Muscle of leg (tissue), 11 donors: ENCODE data around the gene DISC1. TPM values are rescaled to one million over a fixed set of nuclear protein-coding genes. Genes with fewer than 3 reads are reported as not detected.

Experiments
- DNase-seq: peaks from one replicate; pipeline ENCODE4 v3.0.0; 2013
- H3K27ac ChIP-seq: one replicate; pipeline ENCODE4 v1.5.1; 2013; ENCODE audit warnings: mild to moderate bottlenecking, low read length, control low read depth
- H3K27me3 ChIP-seq: one replicate; pipeline ENCODE4 v1.6.1; 2013; ENCODE audit warnings: low read length; ENCODE audit not compliant: control insufficient read depth, insufficient read depth
- H3K36me3 ChIP-seq: one replicate; pipeline ENCODE4 v1.6.1; 2013; ENCODE audit warnings: low read length; ENCODE audit not compliant: control insufficient read depth, insufficient read depth
- H3K4me1 ChIP-seq: one replicate; pipeline ENCODE4 v1.6.1; 2013; ENCODE audit warnings: low read length; ENCODE audit not compliant: control insufficient read depth, insufficient read depth
- H3K4me3 ChIP-seq: one replicate; pipeline ENCODE4 v1.5.1; 2013; ENCODE audit warnings: low read length, control low read depth
- H3K9me3 ChIP-seq: replicated peaks from 2 replicates; pipeline ENCODE4 v1.6.1; 2013; ENCODE audit warnings: low read depth, low read length; ENCODE audit not compliant: control insufficient read depth
- WGBS: methylation state at CpG from one replicate; pipeline ENCODE4 v1.1.5; 2013; ENCODE audit warnings: missing lambda C conversion rate; ENCODE audit not compliant: insufficient coverage; 5-methylcytosine and 5-hydroxymethylcytosine counted together
- polyA plus RNA-seq, 8 donors: library from polyadenylated mRNA; unstranded; fragments of 120-200 nt; gene quantifications; one replicate each; pipeline versions ENCODE4 v1.2.1 to v1.2.3, GENCODE V29; 2013; ENCODE audit warnings: inconsistent platforms in 1 of 8, low replicate concordance in 1 of 8; ENCODE audit not compliant: insufficient read length in 8 of 8, insufficient read depth in 1 of 8
- total RNA-seq: library from RNA; stranded (reverse); fragments of 120-200 nt; gene quantifications from one replicate; pipeline ENCODE4 v1.2.4, GENCODE V29; 2013

DISC1 gene
- total and polyA plus RNA-seq, 9 donors: 4.5 to 10.7 (median 7.3) TPM

DNA sequence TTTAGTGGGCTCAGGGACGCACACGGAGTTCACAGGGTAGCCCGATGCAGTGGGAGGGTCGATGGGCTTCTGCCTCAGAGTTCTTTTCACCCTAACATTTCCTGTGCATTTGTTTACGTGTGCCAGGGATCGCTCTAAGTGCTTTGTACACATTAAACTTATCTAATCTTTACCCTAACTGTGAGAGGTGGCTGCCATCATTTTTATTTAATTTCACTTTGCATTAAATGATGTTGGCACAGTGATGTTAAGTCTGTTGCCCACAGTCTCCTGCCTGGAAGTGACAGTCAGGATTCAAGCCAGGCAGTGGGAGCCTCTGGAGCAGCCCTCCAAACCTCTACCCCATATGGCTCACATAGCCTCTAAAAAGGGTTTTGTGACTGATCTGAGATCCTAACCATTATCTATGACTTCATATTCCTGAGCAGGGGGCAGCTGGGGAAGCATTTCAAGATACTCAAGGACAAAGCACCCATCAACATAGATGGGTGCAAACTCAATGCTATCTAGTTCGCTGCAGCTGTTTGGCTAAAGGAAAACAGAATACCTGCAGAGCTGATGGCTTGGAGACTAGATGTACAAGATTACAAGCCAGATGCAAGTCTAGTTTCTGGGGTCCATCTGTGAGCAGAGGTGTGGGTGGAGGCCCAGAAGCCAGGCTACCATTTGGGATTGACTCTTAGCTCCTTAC is 303.8 kb downstream of the DISC1 start:
- Histone ChIP-seq H3K4me1 (peaks cover 38% of the 10 kb centered on the region), H3K27ac (peak overlapping the region; percentile 64), H3K4me3 (no peak overlapping the region), H3K27me3 (no peaks in the 10 kb centered on the region), H3K36me3 (no peaks in the 10 kb centered on the region), H3K9me3 (peaks cover 4% of the 10 kb centered on the region)
- 73% methylated on average over 2 of the region's 7 CpGs for WGBS
- DNase-seq: no peak

DNA sequence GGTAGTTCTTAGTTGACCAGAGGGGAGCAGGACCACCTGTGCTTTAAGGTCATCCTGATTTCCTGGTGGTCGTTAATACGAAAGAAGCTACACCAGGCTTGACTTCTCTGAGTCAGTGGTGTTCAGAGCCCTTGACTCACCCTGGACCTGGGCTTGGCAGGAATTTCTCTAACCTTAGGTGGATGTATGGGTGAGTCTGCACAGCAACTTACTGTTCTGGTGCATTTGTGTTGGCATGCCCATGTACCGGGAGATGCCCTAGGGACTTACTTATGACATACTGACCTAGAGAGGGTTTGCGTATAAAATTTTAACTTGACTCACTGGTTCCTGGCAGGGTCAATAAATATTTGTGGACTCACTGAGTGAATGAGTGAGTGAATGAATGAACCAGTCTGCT is 304.6 kb downstream of the DISC1 start:
- WGBS: 90% methylated on average over 4 of the region's 4 CpGs
- peaks cover 4% of the 10 kb centered on the region for H3K9me3 ChIP-seq
- DNase-seq: no peak
- H3K27me3 ChIP-seq: no peaks in the 10 kb centered on the region
- H3K36me3 ChIP-seq: no peaks in the 10 kb centered on the region
- H3K4me1 ChIP-seq: peaks cover 43% of the 10 kb centered on the region
- H3K27ac ChIP-seq: no peak overlapping the region
- H3K4me3 ChIP-seq: no peak overlapping the region

DNA sequence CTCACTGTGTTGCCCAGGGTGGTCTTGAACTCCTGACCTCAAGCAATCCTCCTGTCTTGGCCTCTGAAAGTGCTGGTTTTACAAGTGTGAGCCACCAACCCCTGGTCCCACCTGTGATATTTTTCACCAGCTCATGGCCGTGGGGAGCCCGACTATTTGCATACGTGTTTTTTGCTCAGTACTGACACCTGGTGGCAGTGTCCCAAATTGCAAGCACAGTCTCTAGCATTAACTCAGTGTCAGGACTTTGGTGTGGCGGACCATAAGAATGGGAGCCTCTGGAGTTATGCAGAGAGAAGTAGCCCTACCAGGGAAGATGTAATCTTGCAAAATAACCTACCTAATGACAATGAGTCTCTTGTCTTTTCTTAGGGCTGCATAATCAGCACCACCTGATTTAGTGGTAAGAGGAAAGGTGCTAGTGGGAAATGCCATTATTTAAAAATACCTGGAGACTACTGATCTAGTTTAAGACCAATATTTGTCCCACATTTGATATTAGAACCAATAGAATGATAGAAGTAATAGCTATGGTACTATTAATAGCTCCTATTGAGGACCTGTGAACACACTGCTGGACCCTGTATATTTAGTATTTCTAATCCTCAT is 305.4 kb downstream of the DISC1 start:
- WGBS: 84% methylated on average over 3 of the region's 4 CpGs
- no peak overlapping the region for H3K4me3 ChIP-seq
- no peaks in the 10 kb centered on the region for H3K36me3 ChIP-seq
- no peak for DNase-seq
- H3K27ac ChIP-seq: no peak overlapping the region
- H3K27me3 ChIP-seq: no peaks in the 10 kb centered on the region
- peaks cover 4% of the 10 kb centered on the region for H3K9me3 ChIP-seq
- peaks cover 43% of the 10 kb centered on the region for H3K4me1 ChIP-seq

DNA sequence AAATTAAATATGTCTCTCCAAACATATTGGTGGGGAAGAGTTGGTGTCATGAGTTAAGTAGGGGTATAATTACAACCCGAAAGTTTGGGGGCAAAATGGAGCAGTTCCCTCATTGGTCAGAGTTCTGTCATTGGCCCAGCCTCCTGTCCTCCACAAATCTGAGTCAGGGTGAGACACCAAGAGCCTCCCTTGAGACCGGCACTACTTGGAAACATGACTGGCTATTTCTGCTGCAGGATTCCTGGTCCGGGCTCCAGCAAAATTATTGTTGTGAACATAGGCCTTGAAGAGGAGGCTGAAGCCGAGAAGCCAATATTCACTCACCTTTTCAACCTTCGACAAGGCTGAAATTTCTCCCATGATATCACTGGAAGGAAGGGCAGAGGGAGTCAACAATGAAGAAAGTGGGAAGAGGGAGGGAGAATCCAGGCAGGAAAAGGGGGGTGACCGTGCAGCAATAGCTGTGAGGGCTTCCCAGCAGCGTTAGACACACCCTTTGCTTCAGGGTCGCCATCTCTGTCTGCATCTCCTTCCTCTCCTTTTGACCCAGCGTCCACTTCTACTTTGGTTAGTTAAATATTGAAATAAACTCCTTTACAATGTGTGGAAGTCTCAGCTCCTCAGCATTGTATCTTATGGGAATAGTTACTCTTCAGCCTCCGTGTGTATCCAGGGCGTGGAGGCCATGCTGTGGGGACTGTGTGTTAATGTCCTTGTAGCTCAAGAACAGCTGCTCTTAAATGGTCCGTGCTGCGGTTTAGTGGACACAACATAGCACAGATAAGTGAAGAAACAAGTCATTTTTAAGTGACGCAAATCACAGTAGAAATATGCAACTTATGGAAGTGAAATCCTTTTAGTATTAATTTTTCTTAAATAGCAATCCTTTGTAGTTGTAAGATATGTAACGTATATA is 307.4 kb downstream of the DISC1 start:
- peaks cover 4% of the 10 kb centered on the region for H3K9me3 ChIP-seq
- H3K27ac ChIP-seq: peak overlapping the region; percentile 66
- H3K27me3 ChIP-seq: no peaks in the 10 kb centered on the region
- H3K36me3 ChIP-seq: no peaks in the 10 kb centered on the region
- 59% methylated on average over 5 of the region's 15 CpGs for WGBS
- peaks cover 49% of the 10 kb centered on the region for H3K4me1 ChIP-seq
- H3K4me3 ChIP-seq: no peak overlapping the region
- peak; percentile 54 for DNase-seq

DNA sequence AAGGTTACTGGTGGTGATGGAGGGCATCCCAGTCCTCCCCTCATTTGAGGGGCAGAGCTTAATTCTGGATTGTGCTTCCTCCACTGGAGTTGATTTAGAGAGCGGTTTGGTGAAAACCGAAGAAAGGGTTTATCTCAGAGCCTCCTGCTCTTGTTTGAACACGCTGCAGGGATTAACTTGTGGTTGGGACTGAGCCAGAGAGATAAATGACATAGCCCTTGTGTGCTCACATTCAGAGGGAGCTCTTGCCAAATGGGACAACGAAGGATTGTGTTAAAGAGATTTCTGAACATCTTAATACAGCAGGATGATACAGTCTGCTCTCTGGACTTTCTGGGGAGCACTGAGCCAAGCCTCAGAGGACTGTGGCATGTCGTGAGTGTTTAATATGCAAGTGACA is 308.2 kb downstream of the DISC1 start:
- no peak overlapping the region for H3K4me3 ChIP-seq
- H3K4me1 ChIP-seq: peaks cover 46% of the 10 kb centered on the region
- DNase-seq: peak; percentile 86
- no peaks in the 10 kb centered on the region for H3K36me3 ChIP-seq
- WGBS: 27% methylated on average over 2 of the region's 5 CpGs
- H3K27me3 ChIP-seq: no peaks in the 10 kb centered on the region
- peak overlapping the region; percentile 66 for H3K27ac ChIP-seq
- H3K9me3 ChIP-seq: peaks cover 4% of the 10 kb centered on the region

DNA sequence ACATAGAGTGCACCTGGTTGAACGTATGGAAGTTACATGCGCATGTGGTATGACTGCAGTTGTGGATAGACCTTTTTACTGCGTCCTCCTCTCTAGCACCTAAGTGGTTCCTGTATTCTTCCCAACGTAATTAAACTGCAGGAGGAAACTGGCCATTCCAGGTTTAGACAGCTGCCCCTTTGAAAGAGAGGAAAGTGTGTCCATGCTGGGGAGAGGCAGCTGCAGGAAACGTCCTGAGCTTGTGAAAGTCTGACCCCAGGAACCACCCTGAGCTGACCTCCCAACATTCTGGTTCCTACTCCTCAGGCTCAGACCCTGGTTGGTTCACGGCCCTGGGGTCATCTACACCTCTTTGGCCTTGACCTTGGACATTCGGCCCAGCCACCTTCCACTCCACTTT is 309.3 kb downstream of the DISC1 start:
- H3K27ac ChIP-seq: no peak overlapping the region
- 75% methylated on average over 2 of the region's 7 CpGs for WGBS
- peaks cover 45% of the 10 kb centered on the region for H3K4me1 ChIP-seq
- no peaks in the 10 kb centered on the region for H3K36me3 ChIP-seq
- no peak for DNase-seq
- H3K9me3 ChIP-seq: peaks cover 4% of the 10 kb centered on the region
- no peak overlapping the region for H3K4me3 ChIP-seq
- no peaks in the 10 kb centered on the region for H3K27me3 ChIP-seq

DNA sequence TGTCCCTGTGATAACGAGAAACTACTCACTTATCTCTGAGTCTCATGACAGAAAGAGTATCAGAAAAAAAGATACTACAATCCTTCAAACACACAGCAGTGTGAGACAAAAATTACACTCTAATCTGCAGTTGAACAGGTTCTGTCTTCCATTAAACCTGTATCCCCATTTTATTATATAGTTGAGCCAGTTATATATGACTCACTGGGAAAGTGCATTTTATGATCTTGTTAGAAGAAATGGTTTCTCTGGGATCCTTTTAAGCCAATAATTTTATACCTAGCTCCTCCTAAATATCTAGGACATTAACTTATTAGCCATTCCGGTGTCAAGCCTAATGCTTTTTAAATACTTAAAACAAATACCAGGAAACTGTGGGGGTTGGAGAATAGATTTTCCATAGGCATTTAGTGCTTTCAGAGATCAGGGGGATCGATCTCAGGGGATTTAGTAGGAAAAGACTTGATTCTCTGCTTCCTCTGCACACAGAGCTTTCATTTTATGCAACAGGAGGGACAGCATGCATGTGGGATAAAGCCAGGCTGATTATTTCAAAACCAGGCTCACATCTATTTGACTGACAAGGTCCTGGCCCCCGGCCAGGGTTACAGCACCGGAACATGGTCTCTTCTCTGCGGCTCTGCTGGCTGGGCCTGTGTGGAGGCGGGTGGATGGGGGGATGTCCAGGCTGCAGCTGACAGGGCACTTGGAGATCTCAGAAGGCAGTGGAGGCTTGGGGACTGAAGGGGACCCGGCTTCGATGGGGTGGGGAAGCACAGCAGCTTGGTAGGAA is 310.6 kb downstream of the DISC1 start:
- H3K27ac ChIP-seq: peak overlapping the region; percentile 49
- peaks cover 54% of the 10 kb centered on the region for H3K4me1 ChIP-seq
- no peak overlapping the region for H3K4me3 ChIP-seq
- peak; percentile 81 for DNase-seq
- 31% methylated on average over 4 of the region's 9 CpGs for WGBS
- no peaks in the 10 kb centered on the region for H3K36me3 ChIP-seq
- no peaks in the 10 kb centered on the region for H3K27me3 ChIP-seq
- no peaks in the 10 kb centered on the region for H3K9me3 ChIP-seq

DNA sequence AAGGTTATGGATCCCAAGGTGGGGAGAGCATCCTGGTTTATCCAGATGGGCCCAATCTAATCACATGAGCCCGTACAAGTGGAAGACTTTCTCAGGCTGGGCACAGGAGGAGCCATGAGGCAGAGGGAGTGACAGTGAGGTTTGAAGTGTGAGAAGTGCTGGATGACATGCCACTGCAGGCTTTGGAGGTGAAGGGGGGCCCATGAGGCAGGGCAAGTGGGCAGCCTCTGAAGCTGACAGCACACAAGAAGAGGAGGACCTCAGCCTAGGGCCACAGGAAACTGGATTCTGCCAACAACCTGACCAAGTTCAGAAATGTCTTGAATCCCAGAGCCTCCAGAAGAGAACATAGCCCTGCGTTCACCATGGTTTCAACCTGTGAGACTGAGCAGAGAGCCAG is 311.6 kb downstream of the DISC1 start:
- Histone ChIP-seq H3K36me3 (no peaks in the 10 kb centered on the region), H3K27ac (no peak overlapping the region), H3K9me3 (no peaks in the 10 kb centered on the region), H3K4me3 (no peak overlapping the region), H3K4me1 (peaks cover 58% of the 10 kb centered on the region), H3K27me3 (no peaks in the 10 kb centered on the region)
- DNase-seq: no peak
- 96% methylated on average over 2 of the region's 2 CpGs for WGBS

DNA sequence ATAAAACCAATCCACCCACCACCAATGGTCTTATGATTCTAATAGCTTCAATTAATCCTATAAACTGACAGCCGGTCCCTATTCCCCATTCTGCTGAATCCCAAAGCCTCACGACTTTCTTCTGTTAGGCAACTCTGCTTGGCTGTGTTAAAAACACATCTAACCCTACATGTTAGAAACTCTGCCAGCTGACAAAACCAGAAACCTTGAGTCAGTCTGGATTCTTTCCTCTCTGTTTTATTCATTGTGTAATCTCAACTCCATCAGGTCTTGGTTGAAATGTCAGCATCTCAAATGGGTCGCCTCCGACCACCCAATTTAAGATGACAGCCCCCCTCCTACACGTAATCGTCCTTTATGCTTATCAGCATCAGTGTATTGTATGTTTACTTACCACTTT is 312.1 kb downstream of the DISC1 start:
- no peak for DNase-seq
- Histone ChIP-seq H3K4me1 (peaks cover 57% of the 10 kb centered on the region), H3K9me3 (no peaks in the 10 kb centered on the region), H3K36me3 (no peaks in the 10 kb centered on the region), H3K4me3 (no peak overlapping the region), H3K27me3 (no peaks in the 10 kb centered on the region), H3K27ac (no peak overlapping the region)
- 81% methylated on average over 2 of the region's 6 CpGs for WGBS
